HG02610 (cell line): Measurements from ENCODE around the gene TMEM185B.
"Not testable (repeated sequence)": the region's sequence is repeated elsewhere in the genome, so short reads cannot be mapped to it uniquely, and the experiment has no call there.

Experiments used
- ATAC-seq: cut with Tn5 transposase; IDR thresholded peaks from one replicate; pipeline ENCODE4 v1.9.1; 2021; ENCODE audit warnings: mild to moderate bottlenecking, moderate library complexity; ENCODE audit not compliant: unreplicated experiment

Gene TMEM185B

DNA sequence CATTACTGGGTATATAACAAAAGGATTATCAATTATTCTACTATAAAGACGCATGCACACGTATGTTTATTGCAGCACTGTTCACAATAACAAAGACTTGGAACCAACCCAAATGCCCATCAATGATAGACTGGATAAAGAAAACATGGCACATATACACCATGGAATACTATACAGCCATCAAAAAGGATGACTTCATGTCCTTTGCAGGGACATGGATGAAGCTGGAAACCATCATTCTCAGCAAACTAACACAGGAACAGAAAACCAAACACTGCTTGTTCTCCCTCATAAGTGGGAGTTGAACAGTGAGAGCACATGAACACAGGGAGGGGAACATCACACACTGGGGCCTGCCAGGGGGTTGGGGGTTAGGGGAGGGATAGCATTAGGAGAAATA is 12.0 kb upstream of the TMEM185B start:
- ATAC-seq, result not testable (repeated sequence)

DNA sequence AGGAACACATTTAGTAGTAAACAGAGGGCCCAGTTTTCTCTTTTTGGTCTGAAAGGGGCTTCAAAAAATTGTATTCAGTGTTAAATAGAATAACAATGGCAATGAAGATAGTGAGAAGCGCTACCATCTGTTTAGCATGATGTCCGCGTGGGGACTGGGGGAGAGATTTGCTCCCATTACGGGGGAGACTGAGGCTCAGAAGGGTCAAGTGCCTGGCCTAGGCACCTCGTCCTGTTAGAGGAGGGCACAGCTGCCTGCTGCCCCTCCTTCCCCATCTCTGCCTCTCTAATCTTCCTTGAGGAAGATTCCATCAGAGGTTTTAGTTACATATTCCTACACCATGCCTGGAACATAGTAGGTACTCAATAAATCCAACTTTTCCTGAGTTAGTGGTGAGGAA is 10.1 kb upstream of the TMEM185B start:
- ATAC-seq, result no peak

DNA sequence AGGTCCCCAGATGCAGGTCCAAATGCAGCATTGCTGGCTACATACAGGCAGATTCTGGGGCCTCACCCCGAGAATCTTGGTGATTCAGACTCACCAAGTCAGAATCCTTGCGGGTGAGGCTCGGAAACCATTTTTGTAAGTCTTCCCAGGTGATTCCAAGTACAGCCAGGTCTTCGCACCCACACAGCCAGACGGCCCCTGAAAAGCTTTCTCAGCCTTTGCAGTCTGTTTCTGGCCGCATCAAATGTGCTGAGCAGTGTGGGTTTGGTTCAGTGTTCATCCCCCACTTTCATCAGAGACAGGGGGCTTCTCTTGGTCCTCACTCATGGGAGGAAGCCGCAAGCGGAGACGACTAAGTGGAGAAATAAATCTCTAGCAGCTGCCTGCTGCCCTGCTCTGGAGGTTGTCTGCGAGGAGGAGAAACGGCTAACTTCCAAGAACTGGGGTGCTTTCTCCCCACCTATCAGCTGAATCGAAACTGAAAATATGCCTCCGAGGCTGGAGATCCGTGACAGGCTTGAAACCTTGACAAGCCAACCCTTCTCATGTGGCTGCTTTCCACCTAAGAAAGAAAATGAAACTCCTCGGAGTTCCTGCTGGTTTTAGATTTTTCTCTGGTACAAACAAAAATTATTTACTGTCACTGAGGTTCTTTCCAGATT is 8.9 kb upstream of the TMEM185B start:
- ATAC-seq, result peak; percentile 92

DNA sequence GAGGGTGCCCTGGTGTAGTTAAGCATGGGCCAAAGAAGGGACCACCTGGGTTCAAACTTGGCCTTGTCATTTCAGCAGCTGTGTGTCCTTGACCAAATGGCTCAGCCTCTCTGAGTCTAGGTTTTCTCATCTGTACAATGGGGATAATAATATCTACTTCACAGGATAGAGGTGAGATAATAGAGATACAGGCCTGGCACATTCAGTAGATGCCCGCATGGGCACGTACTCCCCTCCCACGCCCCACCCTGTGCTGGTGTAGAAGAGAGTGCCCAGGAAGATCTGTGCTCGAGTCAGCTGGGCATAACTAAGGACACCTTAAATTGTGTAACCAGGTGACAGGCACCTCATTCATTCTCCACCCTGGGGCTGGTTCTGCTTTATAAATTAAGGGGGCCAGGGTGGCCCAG is 8.4 kb upstream of the TMEM185B start:
- no peak for ATAC-seq

DNA sequence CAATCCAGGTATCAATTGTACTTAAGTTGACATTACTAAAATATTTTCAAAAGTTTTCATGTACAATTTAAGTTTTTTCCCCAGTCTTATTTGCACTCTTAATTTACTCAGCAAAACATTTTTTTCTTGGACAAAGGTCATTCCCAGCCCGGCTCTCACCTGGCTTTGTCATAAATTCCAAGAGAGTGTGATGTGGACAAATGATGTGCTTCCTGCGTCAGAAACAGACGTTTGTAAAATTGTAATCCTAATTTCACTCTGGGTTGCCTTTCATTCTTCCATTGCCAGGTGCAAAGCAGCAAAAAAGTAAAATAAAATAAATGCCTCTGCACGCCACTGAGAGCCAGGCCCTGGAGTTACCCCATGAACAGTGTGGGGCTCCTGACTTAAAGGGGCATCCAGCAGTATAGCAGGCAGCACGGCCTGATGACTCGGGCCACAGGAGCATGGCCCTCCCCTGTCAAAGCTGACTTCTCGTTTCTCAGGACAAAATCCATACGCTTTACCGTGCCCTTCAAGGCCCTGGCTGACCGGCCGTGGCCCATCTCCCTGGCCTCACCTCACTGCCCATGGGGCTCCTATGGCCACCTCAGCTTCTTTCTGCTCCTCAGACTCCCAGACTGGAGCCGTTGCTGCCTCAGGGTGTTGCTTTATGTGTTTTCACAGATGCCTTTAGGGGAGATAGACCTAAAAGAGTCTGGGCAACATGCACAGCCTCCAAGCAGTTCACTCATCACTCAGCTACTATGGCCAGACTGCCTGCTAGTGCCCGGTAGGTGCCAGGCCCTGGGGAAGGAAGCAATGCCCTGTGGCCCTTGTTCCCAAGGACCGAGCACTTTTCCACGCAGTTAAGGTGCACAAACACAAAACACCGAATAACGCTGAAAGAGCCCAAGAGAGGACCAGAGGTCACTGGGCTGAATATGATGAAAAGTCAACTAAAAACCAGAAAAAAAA is 7.6 kb upstream of the TMEM185B start:
- no peak for ATAC-seq

DNA sequence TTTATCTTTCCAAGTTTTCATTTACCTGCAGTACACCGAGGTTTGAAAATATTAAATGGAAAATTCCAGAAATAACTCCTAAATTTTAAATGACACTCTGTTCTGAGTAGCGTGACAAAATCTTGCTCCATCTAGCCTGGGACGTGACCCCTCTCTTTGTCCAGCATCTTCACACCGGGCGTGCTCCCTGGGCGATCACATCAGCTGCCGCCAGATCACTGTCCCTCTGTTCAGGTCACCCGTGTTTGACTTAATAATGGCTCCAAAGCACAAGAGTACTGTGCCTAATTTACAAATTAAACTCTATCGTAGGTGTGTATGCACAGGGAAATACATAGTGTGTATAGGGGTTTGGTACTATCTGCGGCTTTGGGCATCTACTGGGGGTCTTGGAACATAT is 6.1 kb upstream of the TMEM185B start:
- ATAC-seq, result no peak

DNA sequence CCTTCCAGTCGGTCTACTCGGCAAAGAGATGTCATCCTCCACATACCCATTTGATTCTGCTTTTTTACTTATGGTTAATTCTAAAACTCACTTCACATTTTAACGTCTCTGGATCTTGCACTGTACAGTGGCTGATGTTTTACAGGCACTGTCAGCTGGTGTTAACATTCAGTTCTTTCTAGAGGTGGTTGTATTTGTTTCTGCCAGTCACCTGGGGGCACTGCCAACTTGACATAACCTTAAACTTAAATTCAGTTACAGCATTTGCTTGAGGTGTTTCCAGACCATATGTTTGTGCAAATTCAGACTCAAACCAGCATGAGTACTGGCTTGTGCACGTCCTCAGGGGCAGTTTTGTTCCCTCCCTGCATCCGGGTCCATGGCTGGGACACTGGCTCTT is 5.3 kb upstream of the TMEM185B start:
- ATAC-seq, result no peak

DNA sequence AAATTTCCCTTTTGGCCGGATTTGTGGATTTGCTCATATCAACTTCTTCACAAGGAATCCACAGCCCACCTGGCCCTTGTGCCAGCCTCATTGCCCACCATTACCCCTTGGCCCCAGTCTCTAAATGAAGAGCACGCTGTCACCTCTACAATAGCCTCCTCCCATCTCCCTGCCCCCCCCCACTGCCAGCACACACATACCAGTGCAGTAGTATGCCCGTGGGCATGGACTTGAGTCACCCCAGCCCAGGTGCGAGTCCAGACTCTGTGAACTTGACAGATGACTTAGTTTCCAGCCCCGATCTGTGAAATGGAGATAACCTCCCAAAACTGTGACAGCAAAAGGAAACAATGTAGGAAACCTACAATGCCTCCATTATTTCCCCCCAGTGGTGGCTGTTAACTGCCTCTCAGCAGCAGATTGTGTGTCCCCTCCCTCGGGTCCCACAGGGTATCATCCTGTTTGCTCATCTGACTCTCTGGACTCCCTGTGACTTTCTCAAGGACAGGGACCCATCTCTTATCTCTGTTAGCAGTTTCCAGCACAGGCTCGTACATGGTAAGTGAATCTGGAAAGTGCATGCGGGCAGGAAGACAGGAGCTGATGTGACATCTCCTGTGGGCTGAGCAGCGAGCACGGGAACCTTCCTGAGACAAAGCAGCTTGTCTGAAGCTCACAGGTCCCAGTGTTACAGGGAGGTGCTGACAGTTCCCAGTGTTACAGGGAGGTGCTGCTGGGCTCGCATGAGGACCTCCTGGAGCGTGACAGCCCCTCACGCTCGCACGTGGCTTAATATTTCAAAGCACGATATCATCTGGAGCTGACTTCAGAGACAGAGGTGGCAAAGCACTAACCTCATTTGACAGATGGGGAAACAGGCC is 4.2 kb upstream of the TMEM185B start:
- no peak for ATAC-seq

DNA sequence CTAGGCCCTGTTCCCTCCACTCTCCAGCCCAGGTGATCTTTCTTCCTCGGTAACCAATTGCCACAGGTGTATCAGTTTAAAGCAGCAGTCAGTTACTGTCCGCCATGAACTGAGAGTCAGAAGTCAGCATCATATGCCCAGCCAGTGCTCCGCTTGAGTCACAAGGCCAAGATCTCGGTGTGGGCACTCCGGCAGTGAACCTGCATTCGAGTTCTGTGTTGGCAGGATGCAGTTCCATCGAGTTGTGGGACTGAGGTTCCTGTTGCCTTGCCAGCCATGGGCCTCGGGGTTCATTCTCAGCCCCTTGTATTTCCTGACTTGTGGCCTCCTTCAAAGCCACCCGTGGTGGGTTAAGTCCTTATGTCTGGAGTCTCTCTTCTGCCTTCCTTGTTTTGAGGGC is 3.1 kb upstream of the TMEM185B start:
- no peak for ATAC-seq

DNA sequence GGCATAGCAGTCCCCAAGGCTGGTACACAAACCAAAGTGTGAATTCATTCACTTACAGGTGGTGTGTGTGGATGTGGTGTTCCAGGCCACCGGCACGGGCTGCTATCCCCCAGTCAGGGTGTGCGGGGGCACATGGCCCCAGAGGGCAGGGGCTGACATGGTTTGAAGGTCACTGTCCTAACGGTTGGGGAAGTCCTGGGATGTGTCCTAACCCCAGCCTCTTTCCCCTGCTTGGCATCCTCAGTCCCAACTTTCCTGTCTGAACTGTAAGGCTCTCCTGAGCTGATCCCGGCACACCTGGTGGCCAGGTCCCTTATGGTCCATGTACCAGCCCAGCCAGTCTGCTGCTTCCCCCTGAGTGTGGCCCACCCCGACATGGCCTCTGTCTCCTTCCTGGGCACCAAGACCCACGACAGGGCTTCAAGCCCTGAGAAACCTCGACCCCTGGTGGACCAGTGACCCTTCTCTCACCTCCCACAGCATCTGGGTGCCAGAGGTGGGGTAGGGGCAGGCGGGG is 2.4 kb upstream of the TMEM185B start:
- no peak for ATAC-seq

DNA sequence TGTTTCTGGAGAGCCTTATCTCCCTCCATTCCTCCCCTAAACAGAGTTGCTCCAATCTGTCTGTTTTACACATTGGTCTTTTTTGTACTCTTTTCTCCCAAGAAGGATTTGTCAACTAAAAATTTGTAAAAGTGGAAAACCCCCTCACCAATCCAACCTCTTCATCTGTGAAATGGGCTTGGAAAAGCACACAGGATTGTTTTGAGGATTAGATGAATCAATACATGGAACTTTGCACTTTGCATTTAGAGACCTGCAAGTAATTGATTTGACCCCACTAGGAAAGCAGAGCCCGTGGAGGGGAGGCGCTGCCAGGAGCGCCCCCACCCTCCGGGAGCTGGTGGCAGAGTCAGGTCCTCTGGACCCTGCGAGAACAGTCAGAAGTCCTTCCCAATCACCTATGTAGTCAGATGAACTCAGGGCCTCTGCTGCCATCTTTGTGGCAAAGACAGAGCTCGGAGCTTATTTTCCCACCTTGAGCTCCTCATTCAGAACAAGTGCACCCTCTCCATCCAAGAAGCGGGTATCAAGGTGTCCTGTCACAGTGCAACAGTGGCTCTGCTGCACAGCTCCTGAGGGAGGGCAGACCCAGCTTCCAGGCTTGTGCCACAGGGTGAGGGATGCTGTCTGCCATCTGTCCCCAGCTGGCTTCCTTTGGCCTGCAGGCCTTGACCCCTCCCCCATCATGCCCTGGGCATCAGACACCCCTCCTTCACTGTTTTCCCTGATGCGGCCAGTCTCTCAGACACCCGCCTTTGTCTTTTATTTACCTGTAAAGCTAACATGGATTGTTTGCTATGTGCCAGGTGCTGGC is 1.7 kb upstream of the TMEM185B start:
- no peak for ATAC-seq

DNA sequence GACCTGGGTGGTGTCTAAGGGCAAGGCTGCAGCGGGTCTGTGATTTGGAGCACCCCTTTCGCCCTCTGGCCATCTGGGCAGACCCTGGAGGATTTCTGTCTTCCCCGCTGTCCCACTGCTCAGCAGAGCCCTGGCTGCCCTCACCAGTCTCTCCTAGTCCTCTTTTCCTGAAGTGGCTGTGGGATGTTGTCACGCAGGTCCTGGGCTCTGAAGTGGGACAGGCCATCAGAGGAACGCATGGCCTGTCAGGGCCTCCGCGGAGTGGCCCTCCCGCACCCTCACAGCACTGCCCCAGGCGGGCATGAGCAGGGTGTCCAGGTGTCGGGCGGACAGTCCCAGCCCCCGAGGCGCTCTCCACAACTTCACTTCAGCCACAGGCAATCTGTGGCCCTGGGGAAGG is 1.1 kb upstream of the TMEM185B start:
- no peak for ATAC-seq

DNA sequence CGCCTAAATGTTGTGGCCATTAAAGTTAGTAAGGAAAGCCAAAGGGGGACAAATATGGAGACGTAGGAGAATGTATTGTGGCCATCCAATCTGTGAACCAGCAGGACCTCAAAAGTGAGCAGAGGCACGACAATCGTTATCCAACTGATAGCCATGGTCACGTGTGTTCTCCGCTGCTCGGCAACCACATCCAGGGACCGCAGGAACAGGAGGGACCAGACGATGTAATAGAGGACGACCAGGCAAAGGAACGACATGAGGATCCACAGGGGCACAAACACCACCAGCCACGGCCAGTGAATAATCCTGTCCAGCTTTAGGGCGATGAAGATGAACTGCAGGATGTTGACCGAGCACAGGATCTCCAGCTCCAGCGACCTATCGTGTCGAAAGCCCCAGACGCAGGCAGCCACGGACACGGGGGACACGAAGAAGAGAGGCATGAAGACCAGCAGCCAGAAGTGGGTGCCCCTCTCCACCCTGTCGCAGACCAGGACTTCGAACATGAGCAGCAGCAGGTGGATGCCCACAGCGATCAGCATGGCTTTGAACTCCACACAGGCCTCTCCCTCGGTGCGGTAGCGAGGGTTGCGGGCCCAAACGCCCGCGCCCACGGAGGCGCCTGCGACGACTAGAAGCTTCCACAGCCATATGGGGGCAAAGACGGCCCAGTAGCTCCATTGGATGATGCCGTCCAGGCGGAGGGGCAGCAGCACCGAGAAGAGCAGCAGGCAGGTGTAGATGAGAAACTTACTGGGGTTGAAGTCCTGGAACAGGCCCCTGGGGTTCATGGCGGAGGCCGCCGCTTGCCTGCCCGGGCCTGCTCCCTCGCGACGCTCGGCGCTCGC is 790 bp downstream of the TMEM185B start:
- ATAC-seq, result no peak

DNA sequence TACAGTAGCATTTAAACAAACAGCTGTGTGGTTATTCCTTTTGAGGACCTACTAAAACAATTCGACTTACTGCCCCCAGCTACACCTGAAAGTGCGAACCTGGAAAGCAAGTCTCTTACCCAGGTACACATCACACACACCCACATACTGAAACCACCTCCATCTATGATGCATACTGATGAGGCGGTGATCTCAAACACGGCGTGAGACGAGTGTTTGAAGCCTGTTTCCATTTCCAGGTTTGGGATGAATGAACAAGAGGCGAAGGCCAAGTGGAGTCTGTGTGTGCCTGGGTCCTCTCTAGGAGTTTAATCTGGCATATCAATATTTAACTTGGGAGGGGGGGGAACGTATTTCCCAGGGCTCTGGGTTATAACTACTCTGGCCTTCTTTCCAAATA is 1.6 kb downstream of the TMEM185B start:
- ATAC-seq, result no peak

DNA sequence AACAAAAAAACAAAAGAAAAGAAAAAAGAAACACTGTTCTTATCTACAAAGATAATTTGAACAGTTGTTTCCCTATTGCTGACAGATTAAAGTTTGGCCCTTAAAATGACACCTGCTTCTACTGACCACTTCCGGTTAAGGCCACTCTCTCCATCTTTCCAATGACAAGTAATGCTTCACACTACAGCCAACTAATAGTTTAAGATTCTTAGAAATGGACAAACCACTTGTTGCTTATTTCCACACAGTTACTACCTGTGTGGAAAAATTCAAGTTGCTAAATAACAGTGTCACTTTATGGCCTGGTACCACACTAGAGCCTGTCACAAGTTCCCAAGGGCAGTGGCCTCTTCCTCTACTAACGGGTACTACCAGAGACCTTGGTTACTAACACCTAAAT is 2.4 kb downstream of the TMEM185B start:
- ATAC-seq, result no peak

DNA sequence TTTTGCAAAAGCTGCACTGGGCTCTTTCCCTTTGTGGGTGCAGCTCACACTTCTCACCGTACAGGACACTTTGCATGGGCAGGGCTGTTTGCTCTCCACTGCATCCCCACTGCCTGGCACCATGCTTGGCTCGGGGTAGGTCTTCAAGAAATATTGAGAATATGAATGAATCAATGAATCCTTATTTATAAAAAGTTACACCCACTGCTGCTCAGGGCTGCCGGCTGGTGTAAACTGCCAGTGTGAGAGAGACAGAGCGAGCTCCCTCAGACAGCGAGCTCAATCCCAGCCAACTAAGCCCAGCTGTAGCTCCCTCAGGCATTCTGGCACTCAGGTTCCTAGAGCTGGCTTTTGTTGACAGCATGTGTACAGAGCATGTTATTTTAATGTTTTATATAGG is 3.4 kb downstream of the TMEM185B start:
- ATAC-seq, result no peak

DNA sequence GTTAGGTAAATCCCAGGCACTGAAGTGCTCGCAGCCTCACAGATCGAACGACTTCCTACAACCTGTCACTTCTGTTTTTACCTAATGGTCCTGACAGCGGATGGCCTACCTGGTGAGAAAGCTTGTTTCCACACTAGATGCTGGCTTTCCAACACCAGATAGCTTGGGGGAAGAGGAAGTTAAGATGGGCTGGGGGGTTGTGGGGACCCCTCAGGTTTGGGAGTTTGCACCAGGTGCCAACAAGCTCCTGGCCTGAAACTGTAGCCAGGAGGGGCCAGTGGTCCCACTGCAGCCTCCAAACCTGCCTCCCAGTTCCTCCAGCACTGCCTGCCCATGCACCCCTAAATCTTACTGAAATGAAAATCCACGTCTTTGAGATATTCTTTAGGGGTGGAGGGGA is 3.9 kb downstream of the TMEM185B start:
- no peak for ATAC-seq

DNA sequence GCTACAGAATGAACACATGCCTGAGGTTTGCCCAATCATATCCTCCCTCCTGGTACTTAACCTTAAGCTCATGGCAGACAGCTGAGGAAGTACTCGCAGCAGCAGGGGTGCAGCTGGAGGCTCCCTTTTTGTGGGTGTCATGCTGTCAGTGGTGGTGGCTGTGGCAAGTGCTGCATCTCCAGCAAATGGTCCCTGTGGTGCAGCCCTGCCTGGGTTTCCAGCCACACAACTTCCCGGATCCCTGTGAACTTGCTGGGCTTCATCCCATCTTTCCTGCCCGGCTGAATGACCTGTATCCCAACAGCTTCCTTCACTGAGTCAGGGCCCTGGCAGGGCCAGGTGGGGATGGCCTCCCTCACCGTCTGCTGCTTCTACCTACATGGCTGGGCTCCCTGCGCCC is 5.0 kb downstream of the TMEM185B start:
- ATAC-seq, result no peak

DNA sequence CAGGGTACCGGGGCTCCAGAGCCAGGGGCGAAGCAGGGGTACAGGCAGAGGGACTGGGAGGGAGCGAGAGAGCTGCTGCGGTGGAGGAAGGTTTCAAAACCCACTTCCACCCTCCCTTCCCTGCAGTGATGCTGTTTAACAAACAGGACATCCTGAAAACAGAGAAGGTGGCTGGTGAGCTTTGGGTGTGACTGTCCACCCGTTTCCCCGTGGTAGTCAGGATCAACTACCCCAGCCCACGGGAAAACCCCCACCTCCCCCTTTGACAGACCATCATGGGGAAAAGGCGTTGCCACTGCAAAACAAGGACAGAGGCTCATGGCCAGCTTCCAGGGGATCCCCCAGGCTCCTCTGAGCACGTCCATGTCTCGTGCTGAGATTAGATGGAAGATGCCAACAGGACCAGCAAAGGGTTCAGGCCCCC is 12.9 kb downstream of the TMEM185B start:
- ATAC-seq, result no peak
